Neural progenitor cell (in vitro differentiated cells): Measurements from ENCODE around the gene ZIC1. TPM values are rescaled to one million over a fixed set of nuclear protein-coding genes. Genes with fewer than 3 reads are reported as not detected.

Experiments used
- DNase-seq: peaks from one replicate; pipeline ENCODE4 v3.0.0-alpha.2; 2016; ENCODE audit warnings: low spot score
- H2AFZ ChIP-seq: fragments of 200-600 bp; sonication (generic); replicated peaks from 2 replicates; pipeline ENCODE4 v1.6.1; 2016; ENCODE audit warnings: antibody characterized with exemption
- H3F3A ChIP-seq: fragments of 200-600 bp; sonication (generic); 2 replicates; pipeline ENCODE4 v1.6.1; 2016; ENCODE audit warnings: antibody characterized with exemption, low read depth
- H3K27ac ChIP-seq: fragments of 200-600 bp; sonication (generic); 2 replicates; pipeline ENCODE4 v1.5.1; 2016; ENCODE audit warnings: mild to moderate bottlenecking
- H3K27me3 ChIP-seq: fragments of 200-600 bp; sonication (generic); 2 replicates; pipeline ENCODE4 v1.6.1; 2016; ENCODE audit warnings: mild to moderate bottlenecking, moderate library complexity
- H3K36me3 ChIP-seq: fragments of 200-600 bp; sonication (generic); 2 replicates; pipeline ENCODE4 v1.5.1; 2016
- H3K4me1 ChIP-seq: fragments of 200-600 bp; sonication (generic); 2 replicates; pipeline ENCODE4 v1.6.1; 2016; ENCODE audit warnings: mixed run types
- H3K4me2 ChIP-seq: fragments of 200-600 bp; sonication (generic); 2 replicates; pipeline ENCODE4 v1.6.1; 2016
- H3K4me3 ChIP-seq: fragments of 200-600 bp; sonication (generic); 2 replicates; pipeline ENCODE4 v1.5.1; 2016
- H3K79me2 ChIP-seq: fragments of 200-600 bp; sonication (generic); 2 replicates; pipeline ENCODE4 v1.6.1; 2016; ENCODE audit warnings: low read depth
- H3K9ac ChIP-seq: fragments of 200-600 bp; sonication (generic); 2 replicates; pipeline ENCODE4 v1.6.1; 2016
- H3K9me3 ChIP-seq: fragments of 200-600 bp; sonication (generic); 2 replicates; pipeline ENCODE4 v1.5.1; 2016; ENCODE audit warnings: low read depth
- H4K20me1 ChIP-seq: fragments of 200-600 bp; sonication (generic); 2 replicates; pipeline ENCODE4 v1.6.1; 2016; ENCODE audit warnings: low read depth
- H3K27ac Mint-ChIP-seq: 3 replicates; pipeline ENCODE4 v1.8.0; 2021; ENCODE audit warnings: mixed read lengths
- H3K27me3 Mint-ChIP-seq: 2 replicates; pipeline ENCODE4 v1.8.0; 2022; ENCODE audit warnings: low read depth, mild to moderate bottlenecking, inconsistent platforms, moderate library complexity, mixed read lengths; ENCODE audit not compliant: insufficient read depth
- H3K36me3 Mint-ChIP-seq: 3 replicates; pipeline ENCODE4 v1.8.0; 2021; ENCODE audit warnings: mixed read lengths
- H3K4me1 Mint-ChIP-seq: 3 replicates; pipeline ENCODE4 v1.8.0; 2021; ENCODE audit warnings: mixed read lengths
- H3K4me3 Mint-ChIP-seq: 3 replicates; pipeline ENCODE4 v1.8.0; 2021; ENCODE audit warnings: mild to moderate bottlenecking, moderate library complexity, mixed read lengths
- H3K9me3 Mint-ChIP-seq: 3 replicates; pipeline ENCODE4 v1.8.0; 2020; ENCODE audit warnings: mixed read lengths
- EZH2 ChIP-seq: fragments of 200-600 bp; sonication (generic); IDR thresholded peaks from 2 replicates; pipeline ENCODE4 v1.6.1; 2017; ENCODE audit warnings: antibody characterized with exemption, mild to moderate bottlenecking, moderate library complexity
- EZH2phosphoT487 ChIP-seq: fragments of 200-600 bp; sonication (generic); IDR thresholded peaks from 2 replicates; pipeline ENCODE4 v1.6.1; 2017; ENCODE audit warnings: antibody characterized with exemption
- total RNA-seq: library from RNA; depleted of rRNA; stranded (reverse); fragments of >200 nt; gene quantifications from 2 replicates; pipeline ENCODE4 v1.2.3, GENCODE V29; 2015; ENCODE audit warnings: low replicate concordance
- TF ChIP-seq, protein P1 (sequence below): fragments of 200-600 bp; sonication (generic); IDR thresholded peaks from 2 replicates; pipeline ENCODE4 v1.5.1; 2017; ENCODE audit warnings: antibody characterized with exemption, mild to moderate bottlenecking

The ZIC1 gene
- total RNA-seq, 1 donor from 2014 or later, result 0.56 TPM

GRCh38 chr3:147387291-147387884 is 21.8 kb upstream of the ZIC1 start:
- Histone ChIP-seq H3F3A (peaks cover 53% of the 10 kb centered on the region), H3K27me3 (peaks cover 100% of the 10 kb centered on the region), H3K9me3 (no peaks in the 10 kb centered on the region), H3K4me2 (peak overlapping the region; percentile 50), H3K4me1 (peaks cover 45% of the 10 kb centered on the region), H3K79me2 (no peaks in the 10 kb centered on the region), H4K20me1 (peaks cover 69% of the 10 kb centered on the region), H3K4me3 (no peak overlapping the region), H2AFZ (no peak overlapping the region), H3K9ac (no peak overlapping the region), H3K36me3 (no peaks in the 10 kb centered on the region), H3K27ac (no peak overlapping the region)
- Mint-ChIP-seq H3K36me3 (peaks cover 25% of the 10 kb centered on the region), H3K9me3 (peaks cover 3% of the 10 kb centered on the region), H3K27ac (peak overlapping the region; percentile 100), H3K4me1 (peaks cover 95% of the 10 kb centered on the region), H3K4me3 (peak overlapping the region; percentile 91), H3K27me3 (peaks cover 14% of the 10 kb centered on the region)
- no peak for TF ChIP-seq EZH2
- TF ChIP-seq EZH2phosphoT487, result no peak
- TF ChIP-seq, protein P1, sequence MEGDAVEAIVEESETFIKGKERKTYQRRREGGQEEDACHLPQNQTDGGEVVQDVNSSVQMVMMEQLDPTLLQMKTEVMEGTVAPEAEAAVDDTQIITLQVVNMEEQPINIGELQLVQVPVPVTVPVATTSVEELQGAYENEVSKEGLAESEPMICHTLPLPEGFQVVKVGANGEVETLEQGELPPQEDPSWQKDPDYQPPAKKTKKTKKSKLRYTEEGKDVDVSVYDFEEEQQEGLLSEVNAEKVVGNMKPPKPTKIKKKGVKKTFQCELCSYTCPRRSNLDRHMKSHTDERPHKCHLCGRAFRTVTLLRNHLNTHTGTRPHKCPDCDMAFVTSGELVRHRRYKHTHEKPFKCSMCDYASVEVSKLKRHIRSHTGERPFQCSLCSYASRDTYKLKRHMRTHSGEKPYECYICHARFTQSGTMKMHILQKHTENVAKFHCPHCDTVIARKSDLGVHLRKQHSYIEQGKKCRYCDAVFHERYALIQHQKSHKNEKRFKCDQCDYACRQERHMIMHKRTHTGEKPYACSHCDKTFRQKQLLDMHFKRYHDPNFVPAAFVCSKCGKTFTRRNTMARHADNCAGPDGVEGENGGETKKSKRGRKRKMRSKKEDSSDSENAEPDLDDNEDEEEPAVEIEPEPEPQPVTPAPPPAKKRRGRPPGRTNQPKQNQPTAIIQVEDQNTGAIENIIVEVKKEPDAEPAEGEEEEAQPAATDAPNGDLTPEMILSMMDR, result no peak
- no peak for DNase-seq

DNA sequence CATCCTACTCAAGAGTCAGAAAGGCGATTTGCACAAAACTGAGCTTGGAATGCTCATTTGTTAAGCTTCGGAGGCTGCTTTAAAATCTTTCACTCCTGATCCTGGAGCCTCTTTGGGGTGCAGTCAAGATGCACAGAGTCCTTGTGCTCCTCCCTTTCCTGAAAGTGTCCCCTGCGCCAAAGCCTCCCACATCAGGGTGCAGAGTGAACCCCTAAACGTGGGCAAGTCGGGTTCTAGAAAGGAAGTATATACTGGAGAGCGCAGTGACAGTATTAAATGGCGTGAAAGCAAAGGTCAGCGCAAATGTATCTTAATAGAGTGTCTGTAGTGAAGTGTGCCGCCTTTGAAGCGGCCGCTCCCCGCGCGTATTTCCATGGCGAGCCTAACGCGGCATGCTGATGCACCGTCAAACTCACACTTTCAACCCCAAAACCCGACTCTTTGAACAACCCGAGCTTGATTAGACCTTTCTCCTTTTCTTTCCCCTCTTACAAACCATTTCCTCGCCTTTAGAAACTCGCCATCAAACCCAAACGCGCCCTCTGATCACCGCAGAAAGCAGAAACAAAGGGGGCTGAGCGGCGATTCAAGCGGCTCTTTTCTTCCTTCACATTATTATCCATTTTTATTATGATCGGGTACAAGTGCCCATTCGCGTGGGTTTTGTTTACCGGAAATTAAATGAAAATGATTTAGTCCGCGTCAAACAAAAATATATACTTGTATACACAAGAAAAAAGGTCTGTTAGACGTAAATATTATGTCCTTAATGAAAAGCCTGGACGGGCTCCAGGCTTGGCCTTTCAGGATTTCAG is 21.1 kb upstream of the ZIC1 start:
- no peak overlapping the region for H3K4me3 ChIP-seq

DNA sequence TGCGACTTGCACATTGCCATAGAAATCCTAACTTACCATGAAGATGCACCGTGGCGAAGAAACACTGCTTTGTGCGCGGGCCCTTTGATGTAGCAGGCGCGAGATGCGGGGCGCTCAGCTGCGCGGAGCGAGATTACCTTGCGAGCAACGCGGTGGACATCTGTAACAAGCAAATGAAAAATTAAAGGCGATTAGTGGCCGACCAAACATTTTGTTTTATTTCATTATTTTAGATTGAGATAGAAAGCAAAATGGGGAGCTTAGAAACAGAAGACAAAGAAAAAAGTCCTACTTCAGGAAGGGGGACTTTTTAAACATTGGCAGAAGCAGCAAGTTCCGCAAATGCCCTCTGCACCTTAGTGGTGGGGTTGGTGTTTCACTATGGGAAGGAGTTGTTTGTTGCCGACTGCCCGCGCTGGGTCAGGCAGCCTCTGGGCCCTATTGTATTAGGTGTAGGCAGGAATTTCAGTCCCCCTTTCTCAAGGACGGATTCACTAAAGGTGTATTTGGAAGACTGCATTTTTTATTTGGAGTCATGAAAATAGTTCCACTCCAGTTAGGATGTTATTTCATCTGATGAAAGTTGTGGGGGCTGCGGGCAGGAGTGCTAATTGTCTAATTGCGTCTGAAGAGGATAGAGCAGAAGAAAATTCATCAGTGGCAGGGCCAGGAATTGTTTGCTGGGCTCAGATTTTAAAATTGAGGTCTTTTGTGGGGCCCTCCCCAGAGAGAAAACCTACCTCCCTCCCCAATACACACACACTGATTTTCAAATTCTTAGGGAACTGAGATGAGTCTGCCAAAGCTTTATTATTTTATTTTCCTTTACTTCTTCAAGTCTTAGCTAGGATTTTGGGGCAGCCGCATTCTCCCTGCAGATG is 20.2 kb upstream of the ZIC1 start:
- Histone ChIP-seq H2AFZ (no peak overlapping the region), H3K4me2 (peak overlapping the region; percentile 50), H4K20me1 (peaks cover 68% of the 10 kb centered on the region), H3K9ac (no peak overlapping the region), H3K27ac (no peak overlapping the region), H3F3A (peaks cover 59% of the 10 kb centered on the region), H3K4me1 (peaks cover 57% of the 10 kb centered on the region), H3K36me3 (no peaks in the 10 kb centered on the region), H3K79me2 (no peaks in the 10 kb centered on the region), H3K4me3 (no peak overlapping the region), H3K9me3 (no peaks in the 10 kb centered on the region), H3K27me3 (peaks cover 100% of the 10 kb centered on the region)
- peak; percentile 68 for DNase-seq
- Mint-ChIP-seq H3K4me1 (peaks cover 88% of the 10 kb centered on the region), H3K27ac (peak overlapping the region; percentile 100), H3K4me3 (peak overlapping the region; percentile 91), H3K9me3 (peaks cover 2% of the 10 kb centered on the region), H3K36me3 (peaks cover 26% of the 10 kb centered on the region), H3K27me3 (peaks cover 17% of the 10 kb centered on the region)
- TF ChIP-seq EZH2phosphoT487 (peak; percentile 19), EZH2 (peak; percentile 90)
- TF ChIP-seq, protein P1, result no peak

More for the DNA sequence above, 21.1 kb upstream of the ZIC1 start:
- H3K4me1 ChIP-seq, result peaks cover 50% of the 10 kb centered on the region
- DNase-seq, result peak; percentile 24
- Mint-ChIP-seq H3K36me3 (peaks cover 31% of the 10 kb centered on the region), H3K27me3 (peaks cover 18% of the 10 kb centered on the region), H3K27ac (peak overlapping the region; percentile 100), H3K4me1 (peaks cover 95% of the 10 kb centered on the region), H3K9me3 (peaks cover 5% of the 10 kb centered on the region), H3K4me3 (peak overlapping the region; percentile 91)
- no peak overlapping the region for H2AFZ ChIP-seq
- H3K9me3 ChIP-seq, result no peaks in the 10 kb centered on the region
- H3K79me2 ChIP-seq, result no peaks in the 10 kb centered on the region
- peaks cover 100% of the 10 kb centered on the region for H3K27me3 ChIP-seq
- peaks cover 55% of the 10 kb centered on the region for H3F3A ChIP-seq
- TF ChIP-seq EZH2 (peak; percentile 93), EZH2phosphoT487 (peak; percentile 91)
- TF ChIP-seq, protein P1, result no peak
- H3K36me3 ChIP-seq, result no peaks in the 10 kb centered on the region
- peak overlapping the region; percentile 50 for H3K4me2 ChIP-seq
- H4K20me1 ChIP-seq, result peaks cover 69% of the 10 kb centered on the region
- H3K27ac ChIP-seq, result no peak overlapping the region
- no peak overlapping the region for H3K9ac ChIP-seq
